IMR-90 (cell line): ENCODE measurements around the gene FAM229A. TPM values are rescaled to one million over a fixed set of nuclear protein-coding genes. Genes with fewer than 3 reads are reported as not detected.

Experiments used
- ATAC-seq: fragments of 200-7000 bp; cut with Tn5 transposase; 2 replicates; pipeline ENCODE4 v1.9.1; 2020; ENCODE audit warnings: low read depth, mild to moderate bottlenecking, moderate library complexity
- BruUV-seq: library from RNA; stranded (reverse); fragments of 400-500 nt; replicated peaks from 2 replicates; lab custom pipeline; 2021; lab: Mats Ljungman, UMichigan
- CTCF ChIA-PET: fragments of 300-600 bp; formaldehyde crosslinking; extraction: SDS; loops from one replicate; lab custom pipeline; 2021; ENCODE audit warnings: antibody characterized with exemption; lab: Yijun Ruan, JAX
- POLR2A ChIA-PET: fragments of 300-600 bp; sonication (Branson Sonifier 250); formaldehyde crosslinking; loops from one replicate; lab custom pipeline; 2022; ENCODE audit warnings: antibody characterized with exemption; ENCODE audit not compliant: unreplicated experiment; lab: Charles Lee
- DNase-seq: peaks from one replicate; pipeline ENCODE4 v3.0.0; 2013
- H2AFZ ChIP-seq: replicated peaks from 2 replicates; pipeline ENCODE3; 2013; ENCODE audit warnings: low read length, mild to moderate bottlenecking; ENCODE audit not compliant: poor library complexity
- H2AK5ac ChIP-seq: 2 replicates; pipeline ENCODE4 v1.6.1; 2013; ENCODE audit warnings: low read depth, low read length, inconsistent platforms
- H2AK9ac ChIP-seq: replicated peaks from 2 replicates; pipeline ENCODE3; 2013; ENCODE audit warnings: mild to moderate bottlenecking, low read depth, low read length, moderate library complexity; ENCODE audit not compliant: poor library complexity
- H2BK120ac ChIP-seq: 2 replicates; pipeline ENCODE4 v1.6.1; 2013; ENCODE audit warnings: low read depth, low read length, inconsistent platforms
- H2BK15ac ChIP-seq: 3 replicates; pipeline ENCODE4 v1.6.1; 2013; ENCODE audit warnings: low read depth, low read length, inconsistent platforms
- H2BK20ac ChIP-seq: 2 replicates; pipeline ENCODE4 v1.6.1; 2013; ENCODE audit warnings: low read depth, mild to moderate bottlenecking, inconsistent platforms, low read length, moderate library complexity
- H2BK5ac ChIP-seq: 2 replicates; pipeline ENCODE4 v1.6.1; 2013; ENCODE audit warnings: mild to moderate bottlenecking, low read depth, low read length, inconsistent platforms; ENCODE audit not compliant: poor library complexity, severe bottlenecking
- H3K14ac ChIP-seq: replicated peaks from 2 replicates; pipeline ENCODE4 v1.6.1; 2013; ENCODE audit warnings: low read depth, low read length, inconsistent platforms
- H3K18ac ChIP-seq: 2 replicates; pipeline ENCODE4 v1.6.1; 2013; ENCODE audit warnings: low read depth, low read length, control low read depth
- H3K23ac ChIP-seq: 2 replicates; pipeline ENCODE4 v1.6.1; 2013; ENCODE audit warnings: low read depth, low read length, inconsistent platforms
- H3K27ac ChIP-seq: 2 replicates; pipeline ENCODE4 v1.5.1; 2013; ENCODE audit warnings: mild to moderate bottlenecking, control low read depth, low read length; ENCODE audit not compliant: insufficient read depth
- H3K27me3 ChIP-seq: 2 replicates; pipeline ENCODE4 v1.6.1; 2013; ENCODE audit warnings: low read length; ENCODE audit not compliant: control insufficient read depth, insufficient read depth
- H3K36me3 ChIP-seq: 2 replicates; pipeline ENCODE4 v1.6.1; 2013; ENCODE audit warnings: low read length, mixed read lengths; ENCODE audit not compliant: control insufficient read depth, insufficient read depth
- H3K4ac ChIP-seq: 2 replicates; pipeline ENCODE4 v1.6.1; 2013; ENCODE audit warnings: low read depth, low read length, inconsistent platforms
- H3K4me1 ChIP-seq: 2 replicates; pipeline ENCODE4 v1.6.1; 2013; ENCODE audit warnings: low read length, mixed read lengths; ENCODE audit not compliant: control insufficient read depth, insufficient read depth
- H3K4me2 ChIP-seq: 2 replicates; pipeline ENCODE4 v1.6.1; 2013; ENCODE audit warnings: low read depth, mild to moderate bottlenecking, control low read depth, low read length, moderate library complexity
- H3K4me3 ChIP-seq: 2 replicates; pipeline ENCODE4 v1.5.1; 2013; ENCODE audit warnings: low read depth, mild to moderate bottlenecking, control low read depth, low read length, moderate library complexity; ENCODE audit not compliant: insufficient read depth
- H3K56ac ChIP-seq: 2 replicates; pipeline ENCODE4 v1.6.1; 2013; ENCODE audit warnings: low read length, inconsistent platforms; ENCODE audit not compliant: insufficient read depth; ENCODE audit errors: extremely low read depth
- H3K79me1 ChIP-seq, 2 experiments: 2 replicates each; pipeline ENCODE4 v1.6.1; 2013; ENCODE audit warnings: low read length in 2 of 2, inconsistent platforms in 1 of 2, low read depth in 1 of 2
- H3K9ac ChIP-seq: 2 replicates; pipeline ENCODE4 v1.6.1; 2013; ENCODE audit warnings: low read depth, low read length, control low read depth
- H3K9me1 ChIP-seq: 2 replicates; pipeline ENCODE4 v1.6.1; 2013; ENCODE audit warnings: low read length, inconsistent platforms; ENCODE audit not compliant: insufficient read depth
- H3K9me3 ChIP-seq: 2 replicates; pipeline ENCODE4 v1.6.1; 2013; ENCODE audit warnings: low read length; ENCODE audit not compliant: control insufficient read depth, insufficient read depth
- H4K20me1 ChIP-seq: 2 replicates; pipeline ENCODE4 v1.6.1; 2013; ENCODE audit warnings: low read length, inconsistent platforms; ENCODE audit not compliant: insufficient read depth
- H4K5ac ChIP-seq: 2 replicates; pipeline ENCODE4 v1.6.1; 2013; ENCODE audit warnings: mild to moderate bottlenecking, low read depth, low read length, control low read depth
- H4K8ac ChIP-seq, 2 experiments: 2 replicates each; pipeline ENCODE4 v1.6.1; 2013; ENCODE audit warnings: low read depth in 2 of 2, low read length in 2 of 2, control low read depth in 1 of 2, inconsistent platforms in 1 of 2
- H4K91ac ChIP-seq: 2 replicates; pipeline ENCODE4 v1.6.1; 2013; ENCODE audit warnings: low read depth, low read length, inconsistent platforms; ENCODE audit not compliant: insufficient read depth
- BHLHE40 ChIP-seq: fragments of 150-350 bp; IDR thresholded peaks from 2 replicates; pipeline ENCODE4 v1.6.1; 2016; ENCODE audit warnings: mild to moderate bottlenecking, low read depth, low read length
- CEBPB ChIP-seq: IDR thresholded peaks from 2 replicates; pipeline ENCODE4 v1.6.1; 2012; ENCODE audit warnings: low read depth, low read length, improper control_type of control experiment
- CHD1 ChIP-seq: IDR thresholded peaks from 2 replicates; pipeline ENCODE4 v1.6.1; 2012; ENCODE audit warnings: low read depth, low read length, improper control_type of control experiment
- CTCF ChIP-seq: conservative IDR thresholded peaks from 2 replicates; pipeline ENCODE4 v1.5.1; 2012; ENCODE audit warnings: mild to moderate bottlenecking, low read depth, low read length, improper control_type of control experiment
- FOS ChIP-seq: fragments of 150-350 bp; IDR thresholded peaks from 2 replicates; pipeline ENCODE4 v1.6.1; 2016; ENCODE audit warnings: low read depth, low read length
- MAFK ChIP-seq: IDR thresholded peaks from 2 replicates; pipeline ENCODE4 v1.6.1; 2012; ENCODE audit warnings: low read depth, low read length, improper control_type of control experiment
- MAZ ChIP-seq: IDR thresholded peaks from 2 replicates; pipeline ENCODE4 v1.6.1; 2012; ENCODE audit warnings: low read depth, mild to moderate bottlenecking, low read length, improper control_type of control experiment, moderate library complexity, borderline replicate concordance
- MXI1 ChIP-seq: IDR thresholded peaks from 2 replicates; pipeline ENCODE4 v1.6.1; 2012; ENCODE audit warnings: low read depth, mild to moderate bottlenecking, low read length, moderate library complexity, borderline replicate concordance
- NFE2L2 ChIP-seq: fragments of 150-350 bp; IDR thresholded peaks from 2 replicates; pipeline ENCODE4 v1.6.1; 2016; ENCODE audit warnings: low read depth, mild to moderate bottlenecking, low read length
- POLR2A ChIP-seq: IDR thresholded peaks from 2 replicates; pipeline ENCODE4 v1.6.1; 2012; ENCODE audit warnings: mild to moderate bottlenecking, low read depth, low read length
- RAD21 ChIP-seq: IDR thresholded peaks from 2 replicates; pipeline ENCODE4 v1.6.1; 2012; ENCODE audit warnings: low read length, improper control_type of control experiment
- RCOR1 ChIP-seq: IDR thresholded peaks from 2 replicates; pipeline ENCODE4 v1.6.1; 2012; ENCODE audit warnings: mild to moderate bottlenecking, low read length, improper control_type of control experiment; ENCODE audit not compliant: insufficient replicate concordance
- RFX5 ChIP-seq: IDR thresholded peaks from 2 replicates; pipeline ENCODE4 v1.8.0; 2012; ENCODE audit warnings: low read depth, mild to moderate bottlenecking, low read length, moderate library complexity
- SMC3 ChIP-seq: fragments of 150-350 bp; IDR thresholded peaks from 2 replicates; pipeline ENCODE4 v1.6.1; 2016; ENCODE audit warnings: low read depth, mild to moderate bottlenecking, antibody characterized with exemption, low read length, moderate library complexity
- USF2 ChIP-seq: fragments of 150-350 bp; IDR thresholded peaks from 2 replicates; pipeline ENCODE4 v1.6.1; 2017; ENCODE audit warnings: mild to moderate bottlenecking, antibody characterized with exemption, low read length, low read depth
- WGBS, 2 experiments: methylation state at CpG; one replicate each; pipeline versions ENCODE4 v1.1.5 to v1.1.7; 2013; ENCODE audit warnings: missing lambda C conversion rate in 2 of 2; ENCODE audit not compliant: insufficient read length in 1 of 2; ENCODE audit errors: extremely low coverage in 2 of 2; 5-methylcytosine and 5-hydroxymethylcytosine counted together
- dilution Hi-C: fragments of 300-500 bp; cut with HindIII; formaldehyde crosslinking; loops from one replicate; pipeline ENCODE4 v1.14.3; 2018; ENCODE audit warnings: low sequenced_read_pairs; ENCODE audit not compliant: unreplicated experiment
- in situ Hi-C: fragments of 300-500 bp; cut with MboI; formaldehyde crosslinking; loops from 3 replicates; pipeline ENCODE4 v1.14.3; 2019; ENCODE audit warnings: low sequenced_read_pairs, inconsistent platforms, mixed read lengths
- intact Hi-C: fragments of 100-400 bp; cut with micrococcal nuclease; formaldehyde crosslinking; loops from 2 replicates; pipeline ENCODE4 v1.10.0; 2022
- polyA plus RNA-seq, 3 experiments: library from polyadenylated mRNA; depleted of rRNA; stranded (reverse); fragments of >200 nt; gene quantifications; 2 replicates each; pipeline ENCODE4 v1.2.3, GENCODE V29; 2012; ENCODE audit warnings: low replicate concordance in 1 of 3
- total RNA-seq: library from RNA; depleted of rRNA; stranded (reverse); fragments of >200 nt; gene quantifications from 2 replicates; pipeline ENCODE4 v1.2.3, GENCODE V29; 2012
- TF ChIP-seq, protein P1 (sequence below): fragments of 150-350 bp; IDR thresholded peaks from 2 replicates; pipeline ENCODE4 v1.6.1; 2016; ENCODE audit warnings: low read depth, mild to moderate bottlenecking, low read length, moderate library complexity, borderline replicate concordance

FAM229A gene
- total and polyA plus RNA-seq, 2 of the 4 experiments (the other 2 are of a cell fraction): 0.36 to 4.3 TPM

- no TSS peak for BruUV-seq
- CTCF ChIA-PET: no interaction called here
Observed at GRCh38 chr1:32376199-32376598, 13.9 kb upstream of the FAM229A start.

More at GRCh38 chr1:32376199-32376598, 13.9 kb upstream of the FAM229A start:
- Histone ChIP-seq H2AK9ac (no peak overlapping the region), H3K4me3 (no peak overlapping the region), H3K9me3 (no peaks in the 10 kb centered on the region), H3K14ac (no peak overlapping the region), H3K36me3 (peaks cover 76% of the 10 kb centered on the region), H4K91ac (no peak overlapping the region), H3K27ac (no peak overlapping the region), H3K79me1 (peaks cover 3 to 8% of the 10 kb centered on the region in 2 experiments; a peak in 3 of 4 replicates), H3K4ac (no peak overlapping the region), H2BK120ac (no peak overlapping the region), H4K5ac (no peak overlapping the region), H2BK20ac (no peak overlapping the region), H2BK15ac (no peak overlapping the region), H3K9me1 (no peaks in the 10 kb centered on the region), H3K23ac (no peak overlapping the region), H2BK5ac (no peak overlapping the region), H2AFZ (no peak overlapping the region), H2AK5ac (no peak overlapping the region), H3K18ac (no peak overlapping the region), H3K4me2 (no peak overlapping the region), H3K9ac (no peak overlapping the region), H3K4me1 (no peaks in the 10 kb centered on the region), H3K27me3 (no peaks in the 10 kb centered on the region), H3K56ac (no peak overlapping the region), H4K8ac (no peak overlapping the region), H4K20me1 (peaks cover 4% of the 10 kb centered on the region; the same call in 1 of the 2 replicates)
- no peak for DNase-seq
- intact Hi-C loops (no loop called here), in situ Hi-C loops (no loop called here), dilution Hi-C loops (no loop called here)
- 100% methylated on average over 4 of the region's 11 CpGs; no CpG with 5 or more reads in 1 of the 2 experiments for WGBS, 2 experiments
- ATAC-seq: no peak
- TF ChIP-seq USF2 (no peak), FOS (no peak), MAFK (no peak), RFX5 (no peak), POLR2A (no peak), CEBPB (no peak), MAZ (no peak), NFE2L2 (no peak), MXI1 (no peak), CTCF (no peak), BHLHE40 (no peak), SMC3 (no peak), RCOR1 (no peak), CHD1 (no peak), RAD21 (no peak)
- TF ChIP-seq, protein P1, sequence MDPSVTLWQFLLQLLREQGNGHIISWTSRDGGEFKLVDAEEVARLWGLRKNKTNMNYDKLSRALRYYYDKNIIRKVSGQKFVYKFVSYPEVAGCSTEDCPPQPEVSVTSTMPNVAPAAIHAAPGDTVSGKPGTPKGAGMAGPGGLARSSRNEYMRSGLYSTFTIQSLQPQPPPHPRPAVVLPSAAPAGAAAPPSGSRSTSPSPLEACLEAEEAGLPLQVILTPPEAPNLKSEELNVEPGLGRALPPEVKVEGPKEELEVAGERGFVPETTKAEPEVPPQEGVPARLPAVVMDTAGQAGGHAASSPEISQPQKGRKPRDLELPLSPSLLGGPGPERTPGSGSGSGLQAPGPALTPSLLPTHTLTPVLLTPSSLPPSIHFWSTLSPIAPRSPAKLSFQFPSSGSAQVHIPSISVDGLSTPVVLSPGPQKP: no peak
- POLR2A ChIA-PET: no interaction called here
